K562 (cell line): ENCODE results near the gene S100A1. TPM values are rescaled to one million over a fixed set of nuclear protein-coding genes. Genes with fewer than 3 reads are reported as not detected.

Experiments
- CEBPZ ChIP-seq: fragments of 150-350 bp; IDR thresholded peaks from 2 replicates; pipeline ENCODE4 v1.6.1; 2014; ENCODE audit warnings: low read depth, mild to moderate bottlenecking, low read length, borderline replicate concordance
- CHD7 ChIP-seq: fragments of 200-600 bp; sonication (generic); IDR thresholded peaks from one replicate; pipeline ENCODE4 v1.6.1; 2012; ENCODE audit warnings: mild to moderate bottlenecking, low read depth, low read length, inconsistent platforms
- DIDO1 ChIP-seq: fragments of 450-650 bp; IDR thresholded peaks from 2 replicates; pipeline ENCODE4 v1.6.1; 2016; ENCODE audit warnings: low read depth, missing biosample characterization, missing genetic modification characterization
- ELK3 ChIP-seq: fragments of 450-650 bp; formaldehyde crosslinking; IDR thresholded peaks from 2 replicates; pipeline ENCODE4 v1.4.0; 2020; ENCODE audit warnings: mild to moderate bottlenecking
- RBM25 ChIP-seq: fragments of 200-400 bp; formaldehyde crosslinking; IDR thresholded peaks from 2 replicates; pipeline ENCODE4 v1.6.1; 2018; ENCODE audit warnings: low read length, low read depth, moderate library complexity; ENCODE audit not compliant: severe bottlenecking
- SETDB1 ChIP-seq: IDR thresholded peaks from one replicate; pipeline ENCODE4 v1.6.1; 2012; ENCODE audit warnings: low read length, control low read depth, inconsistent platforms
- ZNF124 ChIP-seq: sonication (generic); formaldehyde crosslinking; IDR thresholded peaks from 2 replicates; pipeline ENCODE4 v1.8.1; 2022; ENCODE audit warnings: missing genetic modification reagents
- ZNF740 ChIP-seq, 3 experiments: fragments of 200-800 bp in 1 of 3; sonication (Bioruptor generic) in 1 of 3; sonication (generic) in 1 of 3; formaldehyde crosslinking in 1 of 3; IDR thresholded peaks; 2 replicates each; pipeline versions ENCODE4 v1.6.1 to v1.8.0; 2016 to 2022; ENCODE audit warnings: mild to moderate bottlenecking in 2 of 3, missing compliant biosample characterization in 2 of 3, missing genetic modification characterization in 2 of 3, missing genetic modification reagents in 1 of 3
- polyA plus RNA-seq, 8 experiments: library from polyadenylated mRNA; depleted of rRNA in 4 of 8; stranded (reverse) in 5 of 8; unstranded in 3 of 8; fragments of >200 nt; fragmentation: Nextera tagmentation in 2 of 8; fragmentation: Illumina TruSeq in 1 of 8; extraction: Ambion mirVana in 2 of 8; extraction: Trizol in 1 of 8; gene quantifications; 2 replicates each; pipeline versions ENCODE4 v1.2.1 to v1.2.3, GENCODE V29; 2011 to 2014; ENCODE audit warnings: inconsistent platforms in 1 of 8, missing spikeins in 1 of 8
- total RNA-seq, 7 experiments: library from RNA; depleted of rRNA in 6 of 7; stranded (reverse); fragments of >200 nt in 6 of 7; fragmentation: Illumina TruSeq in 2 of 7; extraction: Trizol in 2 of 7; gene quantifications; 2 replicates each; pipeline versions ENCODE4 v1.2.1 to v1.2.3, GENCODE V29; 2011 to 2021; ENCODE audit warnings: low replicate concordance in 1 of 7

S100A1 gene
- total and polyA plus RNA-seq, 9 of the 15 experiments (the other 6 are each of a cell fraction or from before 2014, with no cell fraction given): 0.44 to 30.1 (median 12.7) TPM

- TF ChIP-seq CHD7 (no peak), CEBPZ (no peak), ZNF740 (CRISPR knock-in tag; IDR thresholded peaks at IDR 0.05) (no peak), ZNF740 (tag; IDR thresholded peaks at IDR 0.05) (0 out of 4 replicates have a peak, but pooled peaks of 1 of the 2 experiments have one; percentile 11), RBM25 (no peak), SETDB1 (no peak), DIDO1 (peak; percentile 66; the same call in 1 of the 2 replicates), ELK3 (CRISPR knock-in tag) (no peak), ZNF124 (no peak)
Measured at GRCh38 chr1:153658400-153659174, 30.4 kb downstream of the S100A1 start, which contains the start of gene SNAPIN (continued).
